ENCODE measurements around the gene BORCS8. TPM values are rescaled to one million over a fixed set of nuclear protein-coding genes. Genes with fewer than 3 reads are reported as not detected.
A peak's percentile ranks its signal among the peaks of the same experiment; 100 is the strongest.
"Not testable (repeated sequence)": the region's sequence is repeated elsewhere in the genome, so short reads cannot be mapped to it uniquely, and the experiment has no call there.

BORCS8 gene
- total RNA-seq: 19.5 TPM
- long read RNA-seq, transcript BORCS8-202 (6 exons, 1,429 nt): major isoform, 6 of 11 reads
- long read RNA-seq, partial matches to known transcripts: 0 of 11 reads
- long read RNA-seq, other reads (novel, unspliced or antisense): 2 of 11 reads

GRCh38 chr19:19192078-19192882 lies at the start of gene BORCS8, which contains the start of gene RFXANK:
Gene BORCS8, minus strand, starts transcription at chr19:19192152. Its CDS starts 35 bp downstream, at chr19:19192117.
Gene RFXANK, plus strand, starts transcription at chr19:19192258. Its CDS starts 1,689 bp downstream, at chr19:19193947.
- intact Hi-C loops (cut with DNase I): loop anchor here (1.0 to 10.0 kb wide), 2 partner anchors 129 to 133 kb away; partner anchors contain the start of genes MAU2, SLC25A42 and SUGP1
- ATAC-seq: peak; percentile 98
- peak; percentile 99 for DNase-seq (ENCODE audit: missing footprints)

GRCh38 chr19:19240476-19240875 lies 48.5 kb upstream of the BORCS8 start:
- DNase-seq (ENCODE audit: missing footprints): no peak
- intact Hi-C loops (cut with DNase I): no loop called here
- no peak for ATAC-seq

GRCh38 chr19:19239675-19240074 lies 47.7 kb upstream of the BORCS8 start:
- DNase-seq (ENCODE audit: missing footprints) (no peak), ATAC-seq (no peak)
- intact Hi-C loops (cut with DNase I): no loop called here

GRCh38 chr19:19238126-19238894 lies 46.4 kb upstream of the BORCS8 start:
- ATAC-seq: no peak
- DNase-seq (ENCODE audit: missing footprints): no peak
- intact Hi-C loops (cut with DNase I): no loop called here

GRCh38 chr19:19236173-19236572 lies 44.2 kb upstream of the BORCS8 start:
- intact Hi-C loops (cut with DNase I): no loop called here
- DNase-seq (ENCODE audit: missing footprints) (no peak), ATAC-seq (no peak)

- intact Hi-C loops (cut with DNase I): no loop called here
- no peak for DNase-seq (ENCODE audit: missing footprints)
- no peak for ATAC-seq
Measured at GRCh38 chr19:19234220-19234816, 42.4 kb upstream of the BORCS8 start.

- DNase-seq (ENCODE audit: missing footprints): no peak
- no peak for ATAC-seq
- intact Hi-C loops (cut with DNase I): no loop called here
Measured at GRCh38 chr19:19232261-19232721, 40.3 kb upstream of the BORCS8 start.

GRCh38 chr19:19230999-19231398 lies 39.0 kb upstream of the BORCS8 start:
- intact Hi-C loops (cut with DNase I): no loop called here
- no peak for DNase-seq (ENCODE audit: missing footprints)
- ATAC-seq: no peak

GRCh38 chr19:19229701-19230100 lies 37.7 kb upstream of the BORCS8 start:
- intact Hi-C loops (cut with DNase I): no loop called here
- ATAC-seq: no peak
- no peak for DNase-seq (ENCODE audit: missing footprints)

GRCh38 chr19:19227217-19227616 lies 35.3 kb upstream of the BORCS8 start:
- no peak for DNase-seq (ENCODE audit: missing footprints)
- ATAC-seq: no peak
- intact Hi-C loops (cut with DNase I): no loop called here

- DNase-seq (ENCODE audit: missing footprints): no peak
- intact Hi-C loops (cut with DNase I): no loop called here
- ATAC-seq: no peak
Measured at GRCh38 chr19:19226663-19227062, 34.7 kb upstream of the BORCS8 start.

GRCh38 chr19:19226204-19226603 lies 34.3 kb upstream of the BORCS8 start:
- ATAC-seq (no peak), DNase-seq (ENCODE audit: missing footprints) (no peak)
- intact Hi-C loops (cut with DNase I): no loop called here

GRCh38 chr19:19224852-19225494 lies 33.0 kb upstream of the BORCS8 start:
- ATAC-seq: peak; percentile 37
- peak; percentile 82 for DNase-seq (ENCODE audit: missing footprints)
- intact Hi-C loops (cut with DNase I): no loop called here

GRCh38 chr19:19224150-19224851 lies 32.3 kb upstream of the BORCS8 start:
- ATAC-seq (no peak), DNase-seq (ENCODE audit: missing footprints) (no peak)
- intact Hi-C loops (cut with DNase I): no loop called here

- ATAC-seq (no peak), DNase-seq (ENCODE audit: missing footprints) (no peak)
- intact Hi-C loops (cut with DNase I): no loop called here
Measured at GRCh38 chr19:19223636-19224035, 31.7 kb upstream of the BORCS8 start.

- DNase-seq (ENCODE audit: missing footprints) (no peak), ATAC-seq (no peak)
- intact Hi-C loops (cut with DNase I): no loop called here
Measured at GRCh38 chr19:19223060-19223459, 31.1 kb upstream of the BORCS8 start.

GRCh38 chr19:19221000-19221399 lies 29.0 kb upstream of the BORCS8 start:
- not testable (repeated sequence) for DNase-seq (ENCODE audit: missing footprints)

GRCh38 chr19:19218911-19219310 lies 27.0 kb upstream of the BORCS8 start:
- no peak for ATAC-seq
- DNase-seq (ENCODE audit: missing footprints): no peak
- intact Hi-C loops (cut with DNase I): no loop called here

More at GRCh38 chr19:19221000-19221399, 29.0 kb upstream of the BORCS8 start:
- ATAC-seq; intact Hi-C loops (cut with DNase I): not testable (repeated sequence)
